Adrenal gland (tissue), 5 donors: ENCODE results near the gene SCN2A.

ENCODE experiments used
- CTCF ChIP-seq, 6 experiments: fragments of 450-650 bp in 4 of 6; fragments of 200-600 bp in 2 of 6; sonication (generic) in 1 of 6; IDR thresholded peaks; 1 replicate in 5 of 6; 2 replicates in 1 of 6; pipeline versions ENCODE4 v1.5.1 to v1.8.0; 2016 to 2021; ENCODE audit warnings: antibody characterized with exemption in 6 of 6, mild to moderate bottlenecking in 2 of 6, moderate library complexity in 1 of 6
- POLR2A ChIP-seq, 2 donors: fragments of 450-650 bp; IDR thresholded peaks; one replicate each; pipeline ENCODE4 v1.6.1; 2017; ENCODE audit warnings: antibody characterized with exemption in 2 of 2, mild to moderate bottlenecking in 2 of 2, moderate library complexity in 1 of 2
- donor health status: DM: no; HTN: no; CAD: no.

- TF ChIP-seq CTCF (IDR thresholded peaks at IDR 0.05) (no peak), POLR2A (IDR thresholded peaks at IDR 0.05) (no peak)
Observed at GRCh38 chr2:165427686-165428085, 188.5 kb downstream of the SCN2A start.
